NB4 (cell line): ENCODE results near the gene MOGAT3.

Experiments used
- DNase-seq: peaks from one replicate; pipeline ENCODE4 v3.0.0; 2010; ENCODE audit warnings: low read depth
- H3K4me3 ChIP-seq: one replicate; pipeline ENCODE4 v1.5.1; 2011; ENCODE audit warnings: mild to moderate bottlenecking, low read depth, low read length, moderate library complexity
- CTCF ChIP-seq: IDR thresholded peaks from one replicate; pipeline ENCODE4 v1.5.1; 2012; ENCODE audit warnings: low read depth, low read length
- MAX ChIP-seq: IDR thresholded peaks from 2 replicates; pipeline ENCODE4 v1.6.1; 2011; ENCODE audit warnings: low read depth, low read length
- MYC ChIP-seq: IDR thresholded peaks from 2 replicates; pipeline ENCODE4 v1.6.1; 2011; ENCODE audit warnings: low read depth, low read length
- POLR2A ChIP-seq: IDR thresholded peaks from 2 replicates; pipeline ENCODE4 v1.6.1; 2011; ENCODE audit warnings: mild to moderate bottlenecking; ENCODE audit not compliant: insufficient read length; ENCODE audit errors: extremely low read depth

The MOGAT3 gene

GRCh38 chr7:101226721-101227120, 25.9 kb upstream of the MOGAT3 start:
- H3K4me3 ChIP-seq = no peak overlapping the region
- TF ChIP-seq CTCF (no peak), POLR2A (no peak), MAX (no peak), MYC (no peak)
- no peak for DNase-seq

- no peak for DNase-seq
- H3K4me3 ChIP-seq = no peak overlapping the region
- TF ChIP-seq MAX (no peak), CTCF (no peak), POLR2A (no peak), MYC (no peak)
These were observed 24.8 kb upstream of the MOGAT3 start for GRCh38 chr7:101225650-101226049.

- no peak overlapping the region for H3K4me3 ChIP-seq
- TF ChIP-seq CTCF (no peak), MAX (no peak), POLR2A (no peak), MYC (no peak)
- no peak for DNase-seq
These were observed 22.7 kb upstream of the MOGAT3 start for GRCh38 chr7:101223528-101223927.

GRCh38 chr7:101222275-101222830, 21.5 kb upstream of the MOGAT3 start:
- H3K4me3 ChIP-seq = no peak overlapping the region
- DNase-seq = no peak
- TF ChIP-seq POLR2A = no peak
- TF ChIP-seq MAX = no peak
- no peak for TF ChIP-seq CTCF
- TF ChIP-seq MYC = no peak

GRCh38 chr7:101220295-101220694, 19.5 kb upstream of the MOGAT3 start:
- no peak for DNase-seq
- no peak overlapping the region for H3K4me3 ChIP-seq
- no peak for TF ChIP-seq POLR2A
- TF ChIP-seq MYC = no peak
- TF ChIP-seq MAX = no peak
- no peak for TF ChIP-seq CTCF
